Raji (cell line): Measurements from ENCODE around the gene CADPS.

Experiments used
- POLR2A ChIP-seq: IDR thresholded peaks from 2 replicates; pipeline ENCODE4 v1.6.1; 2011; ENCODE audit warnings: low read depth, low read length, control low read depth; ENCODE audit not compliant: insufficient read depth

Gene CADPS

GRCh38 chr3:62798000-62798399 lies 77.2 kb downstream of the CADPS start:
- no peak; the same call in 1 of the 2 replicates for TF ChIP-seq POLR2A

DNA sequence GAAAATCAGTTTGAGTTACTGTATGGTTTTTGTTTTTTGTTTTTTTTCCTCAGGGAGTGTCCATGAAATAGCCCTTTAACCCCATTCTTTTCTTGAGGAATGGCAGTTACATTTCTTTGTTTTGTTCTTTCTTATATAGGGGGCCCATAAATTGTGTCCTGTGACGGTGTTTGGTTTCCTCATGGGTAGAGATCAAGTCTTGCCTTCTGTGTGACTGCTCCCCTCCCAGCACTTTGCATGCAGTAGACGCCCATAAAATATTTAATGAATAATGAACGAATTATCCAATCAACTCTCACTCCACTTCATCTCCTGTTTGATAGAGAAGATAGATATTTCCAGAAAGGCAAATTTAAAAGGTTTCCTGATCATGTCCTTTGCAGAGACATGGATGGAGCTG lies 78.1 kb downstream of the CADPS start:
- no peak for TF ChIP-seq POLR2A

DNA sequence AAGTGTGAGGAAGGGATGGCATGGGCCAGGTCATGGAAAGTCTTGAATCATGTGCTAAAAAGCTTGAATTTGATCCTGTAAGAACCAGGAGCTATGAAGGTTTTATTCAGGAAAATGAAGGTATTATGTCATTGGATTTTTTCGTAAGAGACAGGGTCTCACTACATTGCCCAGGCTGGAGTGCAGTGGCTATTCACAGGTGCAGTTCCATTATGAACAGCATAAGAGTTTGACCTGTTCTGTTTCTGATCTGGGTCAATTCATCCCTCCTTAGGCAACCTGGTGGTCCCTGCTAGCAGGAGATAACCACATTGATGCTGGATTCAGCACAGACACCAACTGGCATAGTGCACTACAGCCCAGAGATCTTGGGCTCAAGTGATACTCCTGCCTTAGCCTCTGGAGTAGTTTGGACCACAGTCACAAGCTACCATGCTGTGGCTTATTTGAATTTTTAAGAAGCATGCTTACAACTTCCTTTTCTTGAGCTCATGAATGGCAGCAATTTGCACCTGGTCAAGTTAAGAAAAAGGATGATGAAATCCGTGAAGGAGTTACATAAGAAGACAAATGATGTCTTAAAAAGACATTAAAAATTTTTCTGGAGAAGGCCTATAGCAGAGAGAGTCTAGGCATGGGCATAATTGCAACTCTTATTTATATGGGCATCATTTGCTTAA lies 79.1 kb downstream of the CADPS start:
- TF ChIP-seq POLR2A = peak; percentile 79

GRCh38 chr3:62793946-62794345 lies 81.3 kb downstream of the CADPS start:
- TF ChIP-seq POLR2A = no peak

- no peak for TF ChIP-seq POLR2A
Measured at GRCh38 chr3:62785384-62785783, 89.8 kb downstream of the CADPS start.

DNA sequence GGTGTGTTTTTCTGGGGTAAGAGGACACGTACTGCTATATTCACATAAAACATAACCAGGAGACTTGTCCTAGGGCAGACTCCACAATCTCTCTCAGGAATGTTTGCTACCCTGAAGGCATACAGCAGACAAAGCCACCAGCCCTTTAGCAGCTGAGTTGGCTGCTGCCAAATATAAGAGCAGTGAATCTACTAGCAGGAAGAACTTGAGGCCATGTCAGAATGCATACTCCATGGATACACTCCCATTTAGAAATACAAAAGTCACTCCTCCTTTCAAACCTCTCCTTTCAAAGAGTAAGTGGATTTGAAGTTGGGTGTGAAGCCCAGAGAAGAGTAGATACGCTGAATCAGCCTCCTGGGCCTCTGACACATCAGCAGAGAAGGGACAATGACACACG lies 94.1 kb downstream of the CADPS start:
- TF ChIP-seq POLR2A = no peak

DNA sequence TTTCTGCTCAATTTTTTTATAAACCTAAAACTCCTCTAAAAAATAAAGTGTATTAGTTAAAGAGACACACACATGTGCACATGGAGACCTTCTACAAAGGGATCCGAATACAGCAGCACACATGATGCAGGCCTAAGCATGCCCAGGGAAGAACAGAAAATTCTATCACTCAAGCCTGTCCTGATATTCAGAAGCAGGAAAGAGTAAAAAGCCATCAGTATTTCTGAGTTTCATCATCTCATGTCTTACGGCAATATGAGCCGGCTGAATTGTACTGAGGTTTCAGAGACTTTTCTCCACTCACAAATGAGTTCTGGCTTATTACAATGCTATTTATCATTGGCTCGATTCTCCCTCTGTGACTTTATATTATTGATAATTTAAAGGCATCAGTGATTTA lies 97.5 kb downstream of the CADPS start:
- no peak for TF ChIP-seq POLR2A

DNA sequence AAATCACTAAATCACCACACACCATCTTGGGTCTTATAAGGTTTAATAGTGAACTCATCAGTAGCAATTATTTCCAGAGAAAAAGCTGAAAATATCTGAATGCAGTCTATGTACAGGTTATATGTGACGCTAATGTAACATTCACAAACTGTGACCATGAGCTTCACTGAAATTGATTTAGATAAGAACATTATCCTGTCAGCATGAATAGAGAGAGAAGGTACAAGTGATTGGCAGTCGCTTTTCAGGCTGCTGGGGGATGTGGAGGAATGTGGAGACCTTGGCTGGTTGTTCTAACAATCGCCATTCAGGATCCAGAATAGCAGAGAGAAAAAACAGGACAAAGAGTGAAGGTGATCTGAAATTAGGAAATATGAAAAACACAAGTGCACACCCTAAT lies 98.1 kb downstream of the CADPS start:
- no peak for TF ChIP-seq POLR2A

DNA sequence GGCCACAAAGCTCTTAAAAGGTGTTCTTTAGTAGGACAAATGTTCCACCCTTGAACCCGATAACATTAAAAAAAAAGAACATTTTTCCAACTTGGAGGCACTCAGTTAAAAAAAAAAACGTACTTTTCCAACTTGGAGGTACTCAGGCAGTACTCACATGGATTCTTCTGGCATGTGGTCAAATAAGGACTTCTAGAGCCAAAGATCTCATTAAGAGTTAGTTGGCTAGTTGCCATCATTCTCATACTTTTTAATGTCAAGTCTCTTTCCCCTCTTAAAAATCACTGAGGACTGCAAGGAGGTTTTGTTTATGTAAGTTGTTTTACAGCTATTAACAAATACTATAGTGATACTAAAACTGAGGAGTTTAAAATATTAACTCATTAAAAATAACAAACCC lies 101.0 kb downstream of the CADPS start:
- TF ChIP-seq POLR2A = no peak

GRCh38 chr3:62771331-62772072 lies 103.7 kb downstream of the CADPS start:
- no peak for TF ChIP-seq POLR2A

DNA sequence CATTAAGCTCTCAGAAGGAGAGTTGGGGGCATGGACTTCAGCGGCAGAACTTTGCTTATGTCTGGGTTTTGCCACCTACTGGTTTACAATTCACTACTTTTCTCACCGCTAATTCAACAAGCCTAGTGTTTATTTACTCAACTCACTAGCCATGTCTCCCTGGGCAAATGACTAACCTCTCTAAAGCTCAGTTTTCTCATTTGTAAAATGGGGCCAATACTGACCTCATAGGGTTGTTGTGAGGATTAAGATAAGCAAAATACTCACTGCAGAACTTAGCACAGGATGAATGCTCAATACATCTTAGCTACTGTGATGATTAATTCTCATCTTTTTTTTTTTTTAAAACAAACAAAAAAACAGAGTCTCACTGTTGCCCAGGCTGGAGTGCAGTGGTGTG lies 106.3 kb downstream of the CADPS start:
- TF ChIP-seq POLR2A = no peak

- no peak for TF ChIP-seq POLR2A
Measured at GRCh38 chr3:62761711-62762110, 113.5 kb downstream of the CADPS start.

GRCh38 chr3:62761311-62761710 lies 113.9 kb downstream of the CADPS start:
- TF ChIP-seq POLR2A = no peak

DNA sequence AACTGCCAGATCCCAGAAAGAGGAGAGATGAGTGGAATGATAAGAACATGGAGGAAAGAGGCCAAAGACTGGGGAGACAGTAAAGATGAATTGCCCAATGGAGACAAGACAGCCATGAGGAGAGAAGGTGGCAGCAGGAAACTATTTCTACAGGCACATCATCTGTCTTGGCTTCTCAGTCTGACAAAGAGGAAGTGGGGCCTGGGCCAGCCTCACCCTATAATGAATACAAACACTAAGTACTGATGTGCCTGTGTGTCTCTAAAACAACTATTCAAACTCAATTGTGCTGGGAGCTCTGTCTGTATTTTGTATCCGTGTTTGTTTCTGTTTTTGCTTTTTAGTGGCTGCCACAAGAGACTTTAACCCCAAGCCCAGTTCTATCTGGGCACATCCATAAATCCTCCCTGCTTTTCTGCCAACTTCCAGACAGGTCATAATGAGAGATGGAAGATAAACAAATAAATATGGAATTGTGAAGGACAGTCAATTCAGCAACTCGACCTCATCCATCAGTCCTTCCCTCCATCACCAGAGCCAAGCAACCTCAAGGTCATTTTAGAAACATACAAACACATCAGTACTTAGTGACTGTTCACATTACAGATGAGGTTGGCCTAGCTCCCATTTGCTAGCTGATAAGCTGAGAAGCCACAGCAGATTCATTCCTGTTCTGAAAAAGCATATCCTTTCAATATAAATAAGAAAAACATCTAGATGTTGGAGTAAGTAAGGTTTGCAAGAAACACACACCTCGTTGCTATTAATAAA lies 116.7 kb downstream of the CADPS start:
- no peak; the same call in 1 of the 2 replicates for TF ChIP-seq POLR2A

DNA sequence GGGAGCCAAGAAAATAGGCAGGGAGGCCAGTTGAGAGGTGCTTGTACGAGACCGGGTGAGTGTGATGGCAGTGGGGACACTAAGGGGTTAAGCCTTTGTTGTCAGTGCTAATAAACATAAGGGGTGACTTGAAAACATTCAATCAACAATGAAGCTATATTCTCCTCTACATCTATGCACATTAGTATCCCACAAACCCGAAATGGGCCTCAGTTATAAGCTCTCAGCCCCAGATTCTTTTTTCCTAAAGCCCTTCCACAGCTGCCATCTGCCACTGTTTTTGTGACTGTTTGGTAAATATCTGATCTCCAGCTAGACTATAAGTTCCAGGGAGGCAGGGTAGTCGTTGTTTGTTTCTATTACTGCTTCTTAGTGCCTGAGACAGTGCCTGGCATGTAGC lies 118.2 kb downstream of the CADPS start:
- TF ChIP-seq POLR2A = no peak

DNA sequence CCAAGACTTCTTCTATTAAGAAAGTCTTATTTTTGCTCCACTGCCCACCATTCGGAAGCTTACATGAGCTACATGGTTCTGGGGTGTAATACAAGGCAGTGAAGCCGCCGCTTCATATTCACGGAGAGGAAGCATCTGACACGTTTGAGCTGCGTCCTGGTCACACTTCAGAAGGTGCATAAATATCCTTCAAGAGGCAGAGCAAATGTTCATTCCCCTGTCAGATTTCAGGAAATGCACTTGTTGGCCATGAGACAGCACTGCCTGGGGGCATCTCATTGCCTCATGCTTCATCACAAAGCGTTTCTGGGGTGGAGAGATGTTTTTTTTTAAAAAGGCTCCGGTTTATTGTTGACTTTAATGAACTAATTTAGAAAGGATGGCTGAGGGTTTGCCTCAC lies 119.9 kb downstream of the CADPS start:
- peak; percentile 74 for TF ChIP-seq POLR2A
